B cell (primary cell): ENCODE measurements around the gene CDX1. TPM values are rescaled to one million over a fixed set of nuclear protein-coding genes. Genes with fewer than 3 reads are reported as not detected.

ENCODE experiments used
- ATAC-seq: fragments of 200-7000 bp; cut with Tn5 transposase; one replicate; pipeline ENCODE4 v1.10.0; 2021; ENCODE audit warnings: low read depth, mild to moderate bottlenecking, moderate number of reproducible peaks, moderate library complexity
- CTCF ChIA-PET: fragments of 350-600 bp; sonication (Branson Sonifier 250); formaldehyde crosslinking; loops from one replicate; lab custom pipeline; 2021; ENCODE audit warnings: antibody characterized with exemption, inconsistent platforms; lab: Charles Lee
- POLR2A ChIA-PET: fragments of 350-600 bp; sonication (Branson Sonifier 250); formaldehyde crosslinking; loops from one replicate; lab custom pipeline; 2021; ENCODE audit warnings: antibody characterized with exemption; lab: Charles Lee
- DNase-seq: peaks from one replicate; pipeline ENCODE4 v3.0.0; 2013
- H2AFZ ChIP-seq: 2 replicates; pipeline ENCODE4 v1.6.1; 2012; ENCODE audit warnings: mild to moderate bottlenecking, low read depth, low read length; ENCODE audit not compliant: insufficient read depth, poor library complexity, severe bottlenecking
- H3K27ac ChIP-seq, 2 donors: 1 replicate in 1 of 2; 2 replicates in 1 of 2; pipeline ENCODE4 v1.5.1; 2012 to 2013; ENCODE audit warnings: low read length in 2 of 2, mild to moderate bottlenecking in 2 of 2, moderate library complexity in 1 of 2
- H3K27me3 ChIP-seq, 4 experiments: fragments of 200-600 bp in 1 of 4; sonication (generic) in 1 of 4; replicated peaks in 1 of 4; 1 replicate in 2 of 4; 2 replicates in 2 of 4; pipeline versions ENCODE4 v1.6.1 to v1.7.0; 2013 to 2016; ENCODE audit warnings: low read length in 3 of 4, mild to moderate bottlenecking in 2 of 4, mixed read lengths in 1 of 4, moderate library complexity in 1 of 4; ENCODE audit not compliant: insufficient read depth in 4 of 4, control insufficient read depth in 3 of 4; ENCODE audit errors: control extremely low read depth in 1 of 4
- H3K36me3 ChIP-seq, 2 experiments: replicated peaks in 1 of 2; 1 replicate in 1 of 2; 2 replicates in 1 of 2; pipeline versions ENCODE4 v1.6.1 to v1.7.1; 2013; ENCODE audit warnings: low read length in 1 of 2; ENCODE audit not compliant: insufficient read depth in 2 of 2, control insufficient read depth in 1 of 2; ENCODE audit errors: control extremely low read depth in 1 of 2, extremely low read depth in 1 of 2
- H3K4me1 ChIP-seq, 2 donors: fragments of 200-600 bp in 1 of 2; sonication (generic) in 1 of 2; 1 replicate in 1 of 2; 2 replicates in 1 of 2; pipeline versions ENCODE4 v1.5.1 to v1.6.1; 2013 to 2017; ENCODE audit warnings: low read length in 2 of 2; ENCODE audit not compliant: control insufficient read depth in 2 of 2, insufficient read depth in 2 of 2
- H3K4me2 ChIP-seq: replicated peaks from 2 replicates; pipeline ENCODE3; 2012; ENCODE audit warnings: mild to moderate bottlenecking, low read depth, low read length; ENCODE audit not compliant: poor library complexity, severe bottlenecking
- H3K4me3 ChIP-seq, 5 experiments: fragments of 200-600 bp in 1 of 5; sonication (generic) in 1 of 5; 1 replicate in 3 of 5; 2 replicates in 2 of 5; pipeline versions ENCODE4 v1.5.1 to v1.7.0; 2011 to 2016; ENCODE audit warnings: low read length in 4 of 5, mild to moderate bottlenecking in 4 of 5, low read depth in 2 of 5, control low read depth in 1 of 5, moderate library complexity in 1 of 5; ENCODE audit not compliant: insufficient read depth in 1 of 5; ENCODE audit errors: control extremely low read depth in 1 of 5, extremely low read depth in 1 of 5
- H3K79me2 ChIP-seq: fragments of 200-600 bp; sonication (generic); one replicate; pipeline ENCODE4 v1.6.0; 2016; ENCODE audit warnings: low read length; ENCODE audit not compliant: control insufficient read depth, insufficient read depth
- H3K9ac ChIP-seq: fragments of 200-600 bp; sonication (generic); 2 replicates; pipeline ENCODE4 v1.6.1; 2017; ENCODE audit warnings: mild to moderate bottlenecking, low read length, moderate library complexity
- H3K9me3 ChIP-seq, 3 donors: one replicate each; pipeline versions ENCODE4 v1.6.1 to v1.7.1; 2013; ENCODE audit warnings: low read length in 2 of 3; ENCODE audit not compliant: control insufficient read depth in 2 of 3, insufficient read depth in 1 of 3; ENCODE audit errors: control extremely low read depth in 1 of 3
- H4K20me1 ChIP-seq: 2 replicates; pipeline ENCODE4 v1.6.0; 2012; ENCODE audit warnings: mild to moderate bottlenecking, low read length; ENCODE audit not compliant: insufficient read depth, control insufficient read depth, poor library complexity, severe bottlenecking
- H3K27ac Mint-ChIP-seq: one replicate; pipeline ENCODE4 v1.8.0; 2021; ENCODE audit warnings: mixed read lengths
- H3K27me3 Mint-ChIP-seq: one replicate; pipeline ENCODE4 v1.8.0; 2021; ENCODE audit warnings: mixed read lengths
- H3K4me1 Mint-ChIP-seq: one replicate; pipeline ENCODE4 v1.8.0; 2021; ENCODE audit warnings: mixed read lengths
- H3K4me3 Mint-ChIP-seq: one replicate; pipeline ENCODE4 v1.8.0; 2021; ENCODE audit warnings: mixed read lengths
- H3K9me3 Mint-ChIP-seq: one replicate; pipeline ENCODE4 v1.8.0; 2022; ENCODE audit warnings: mixed read lengths; ENCODE audit not compliant: insufficient read depth
- EZH2 ChIP-seq: IDR thresholded peaks from 2 replicates; pipeline ENCODE4 v1.6.1; 2012; ENCODE audit warnings: borderline replicate concordance, low read depth, mild to moderate bottlenecking, moderate library complexity, low read length; ENCODE audit not compliant: insufficient read depth, poor library complexity, severe bottlenecking
- WGBS: methylation state at CpG from one replicate; pipeline ENCODE4 v1.1.5; 2013; ENCODE audit warnings: missing lambda C conversion rate; ENCODE audit not compliant: insufficient coverage; 5-methylcytosine and 5-hydroxymethylcytosine counted together
- intact Hi-C: fragments of 100-400 bp; cut with micrococcal nuclease; formaldehyde crosslinking; loops from one replicate; pipeline ENCODE4 v1.10.0; 2022
- polyA plus RNA-seq: library from polyadenylated mRNA; depleted of rRNA; stranded (reverse); fragments of >200 nt; gene quantifications from 2 replicates; pipeline ENCODE4 v1.2.3, GENCODE V29; 2012
- total RNA-seq, 2 donors: library from RNA; stranded (reverse); fragments of 120-200 nt in 1 of 2; gene quantifications; 1 replicate in 1 of 2; 2 replicates in 1 of 2; pipeline versions ENCODE4 v1.2.3 to v1.2.4, GENCODE V29; 2013 to 2022
- TF ChIP-seq, protein P1 (sequence below): fragments of 200-600 bp; IDR thresholded peaks from one replicate; pipeline ENCODE4 v1.8.0; 2022; ENCODE audit warnings: antibody characterized with exemption, mild to moderate bottlenecking

Gene CDX1
- total and polyA plus RNA-seq, 2 donors (not counting 1 experiment from before 2014, with no cell fraction given) = not detected

DNA sequence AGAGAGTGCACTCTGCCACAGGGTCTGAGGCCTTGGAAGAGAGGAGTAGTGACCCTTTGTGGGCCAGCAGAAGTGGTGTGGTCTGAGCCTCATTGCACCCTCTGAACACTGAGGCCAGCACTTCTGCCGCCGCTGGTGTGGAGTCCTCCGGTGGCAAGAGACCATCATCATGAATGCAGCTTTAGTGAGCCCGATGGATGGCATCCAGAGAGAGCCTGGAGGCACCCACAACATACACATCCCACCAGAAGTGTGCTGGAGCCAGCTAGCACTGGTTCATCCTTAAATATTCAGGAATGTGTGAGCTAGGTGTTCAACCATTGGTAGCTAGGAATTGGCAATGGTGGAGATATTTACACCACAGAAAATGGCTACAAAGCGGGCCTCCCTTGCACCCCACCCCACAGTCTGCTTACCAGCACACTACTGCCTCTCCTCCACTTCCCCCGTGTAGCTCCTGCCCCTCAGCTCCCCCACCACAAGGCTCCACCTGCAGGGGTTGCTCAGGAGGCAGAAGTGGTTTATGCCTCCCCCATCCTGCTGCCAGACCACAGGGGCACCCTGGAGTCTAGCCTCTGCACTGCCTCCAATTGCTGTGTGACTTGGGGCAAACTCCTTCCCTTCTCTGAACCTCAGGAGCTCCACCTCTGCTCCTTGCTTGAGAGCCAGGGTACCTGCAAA lies 39.7 kb downstream of the CDX1 start:
- Histone ChIP-seq H3K9me3 (peaks cover 0 to 5% (median 0%) of the 10 kb centered on the region in 3 donors), H3K4me2 (no peak overlapping the region), H2AFZ (no peak overlapping the region), H3K4me1 (peaks cover 7 to 11% of the 10 kb centered on the region in 2 donors), H3K36me3 (no peaks in the 10 kb centered on the region), H3K4me3 (no peak overlapping the region), H3K9ac (no peak overlapping the region), H3K27ac (no peak overlapping the region), H4K20me1 (no peaks in the 10 kb centered on the region), H3K27me3 (peaks cover 0 to 19% (median 0%) of the 10 kb centered on the region in 4 experiments), H3K79me2 (no peaks in the 10 kb centered on the region)
- intact Hi-C loops = no loop called here
- 76% methylated on average over 5 of the region's 6 CpGs for WGBS
- ATAC-seq (no peak), DNase-seq (no peak)
- TF ChIP-seq EZH2 = no peak
- TF ChIP-seq, protein P1, sequence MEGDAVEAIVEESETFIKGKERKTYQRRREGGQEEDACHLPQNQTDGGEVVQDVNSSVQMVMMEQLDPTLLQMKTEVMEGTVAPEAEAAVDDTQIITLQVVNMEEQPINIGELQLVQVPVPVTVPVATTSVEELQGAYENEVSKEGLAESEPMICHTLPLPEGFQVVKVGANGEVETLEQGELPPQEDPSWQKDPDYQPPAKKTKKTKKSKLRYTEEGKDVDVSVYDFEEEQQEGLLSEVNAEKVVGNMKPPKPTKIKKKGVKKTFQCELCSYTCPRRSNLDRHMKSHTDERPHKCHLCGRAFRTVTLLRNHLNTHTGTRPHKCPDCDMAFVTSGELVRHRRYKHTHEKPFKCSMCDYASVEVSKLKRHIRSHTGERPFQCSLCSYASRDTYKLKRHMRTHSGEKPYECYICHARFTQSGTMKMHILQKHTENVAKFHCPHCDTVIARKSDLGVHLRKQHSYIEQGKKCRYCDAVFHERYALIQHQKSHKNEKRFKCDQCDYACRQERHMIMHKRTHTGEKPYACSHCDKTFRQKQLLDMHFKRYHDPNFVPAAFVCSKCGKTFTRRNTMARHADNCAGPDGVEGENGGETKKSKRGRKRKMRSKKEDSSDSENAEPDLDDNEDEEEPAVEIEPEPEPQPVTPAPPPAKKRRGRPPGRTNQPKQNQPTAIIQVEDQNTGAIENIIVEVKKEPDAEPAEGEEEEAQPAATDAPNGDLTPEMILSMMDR = no peak
- Mint-ChIP-seq H3K9me3 (no peaks in the 10 kb centered on the region), H3K4me1 (peaks cover 6% of the 10 kb centered on the region), H3K27ac (no peak overlapping the region), H3K27me3 (peaks cover 21% of the 10 kb centered on the region), H3K4me3 (no peak overlapping the region)
- CTCF ChIA-PET = interaction anchor here (0.5 to 2.8 kb wide), 2 partner anchors 12 to 107 kb away, joined by 3 to 9 read pairs; no protein-coding TSS in a partner anchor
- POLR2A ChIA-PET = no interaction called here

DNA sequence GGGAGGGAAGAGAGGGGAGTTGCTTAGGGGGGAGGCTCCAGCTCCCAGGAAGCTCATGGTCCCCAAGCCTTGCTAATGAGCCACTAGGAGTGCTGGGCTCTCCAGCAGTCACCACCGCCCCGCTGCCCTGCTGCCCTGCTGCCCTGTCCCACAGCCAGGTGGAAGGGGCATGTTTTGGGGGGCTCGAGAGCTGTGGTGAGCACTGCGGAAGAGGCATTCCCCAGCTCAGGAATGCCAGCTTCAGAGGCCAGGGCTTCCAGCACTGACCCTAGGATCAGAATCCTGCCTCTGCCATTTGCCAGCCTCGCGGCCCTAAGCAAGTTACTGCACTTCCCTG lies 40.2 kb downstream of the CDX1 start:
- no peak overlapping the region for H3K4me2 ChIP-seq

More for the DNA sequence above, 40.2 kb downstream of the CDX1 start:
- ATAC-seq (no peak), DNase-seq (no peak)
- Mint-ChIP-seq H3K27me3 (peaks cover 21% of the 10 kb centered on the region), H3K4me1 (peaks cover 6% of the 10 kb centered on the region), H3K9me3 (no peaks in the 10 kb centered on the region), H3K27ac (no peak overlapping the region), H3K4me3 (no peak overlapping the region)
- H3K27ac ChIP-seq = no peak overlapping the region
- H4K20me1 ChIP-seq = no peaks in the 10 kb centered on the region
- H3K9me3 ChIP-seq = peaks cover 0 to 5% (median 0%) of the 10 kb centered on the region in 3 donors
- ChIA-PET CTCF (interaction anchor here (2.8 kb wide), 1 partner anchor 11 kb away, joined by 9 read pairs; no protein-coding TSS in a partner anchor), POLR2A (no interaction called here)
- intact Hi-C loops = no loop called here
- H3K4me3 ChIP-seq = no peak overlapping the region
- H3K36me3 ChIP-seq = no peaks in the 10 kb centered on the region
- H2AFZ ChIP-seq = no peak overlapping the region
- H3K9ac ChIP-seq = no peak overlapping the region
- H3K27me3 ChIP-seq = peaks cover 0 to 19% (median 0%) of the 10 kb centered on the region in 4 experiments
- WGBS = 96% methylated on average over 4 of the region's 6 CpGs
- H3K4me1 ChIP-seq = peaks cover 7 to 11% of the 10 kb centered on the region in 2 donors
- no peaks in the 10 kb centered on the region for H3K79me2 ChIP-seq
- TF ChIP-seq EZH2 = no peak
- TF ChIP-seq, protein P1 = no peak
